HepG2 (cell line): ENCODE measurements around the gene SHE. TPM values are rescaled to one million over a fixed set of nuclear protein-coding genes. Genes with fewer than 3 reads are reported as not detected.

Experiments used
- ATAC-seq: fragments of 200-7000 bp; cut with Tn5 transposase; 3 replicates; pipeline ENCODE4 v1.9.1; 2020; ENCODE audit warnings: mild to moderate bottlenecking, moderate library complexity
- BruUV-seq: library from RNA; stranded (reverse); fragments of 400-500 nt; replicated peaks from 2 replicates; lab custom pipeline; 2021; lab: Mats Ljungman, UMichigan
- CTCF ChIA-PET: fragments of 300-600 bp; formaldehyde crosslinking; extraction: SDS; loops from one replicate; lab custom pipeline; 2021; ENCODE audit warnings: low total read pairs, inconsistent platforms, low intra/inter-chr PET ratio; lab: Yijun Ruan, JAX
- POLR2A ChIA-PET: fragments of 350-600 bp; sonication (Branson Sonifier 250); formaldehyde crosslinking; loops from one replicate; lab custom pipeline; 2020; ENCODE audit warnings: antibody characterized with exemption, inconsistent platforms; lab: Yijun Ruan, JAX
- DNase-seq: peaks from one replicate; pipeline ENCODE4 v3.0.0-alpha.2; 2015; ENCODE audit warnings: low spot score
- FAIRE-seq: peaks from 3 replicates; lab custom pipeline; 2011; peaks lifted over from hg19 to GRCh38; lab: Jason Lieb, UNC
- H2AFZ ChIP-seq: one replicate; pipeline ENCODE4 v1.6.1; 2011; ENCODE audit warnings: low read length, inconsistent platforms
- H3K27ac ChIP-seq: fragments of 300-600 bp; 3 replicates; pipeline ENCODE4 v1.8.0; 2011; ENCODE audit warnings: mixed run types, mild to moderate bottlenecking, mixed read lengths, low read length, inconsistent platforms; ENCODE audit not compliant: insufficient read depth; ENCODE audit errors: extremely low read length
- H3K27me3 ChIP-seq, 2 experiments: fragments of 200-600 bp in 1 of 2; 2 replicates in 1 of 2; 3 replicates in 1 of 2; pipeline versions ENCODE4 v1.6.0 to v1.8.0; 2011; ENCODE audit warnings: low read length in 2 of 2, mild to moderate bottlenecking in 2 of 2, moderate library complexity in 2 of 2, inconsistent platforms in 1 of 2; ENCODE audit not compliant: insufficient read depth in 2 of 2, control insufficient read depth in 1 of 2
- H3K36me3 ChIP-seq, 2 experiments: fragments of 200-600 bp in 1 of 2; replicated peaks in 1 of 2; 2 replicates in 1 of 2; 3 replicates in 1 of 2; pipeline versions ENCODE4 v1.5.1 to v1.8.0; 2011; ENCODE audit warnings: low read length in 2 of 2, inconsistent platforms in 1 of 2; ENCODE audit not compliant: insufficient read depth in 2 of 2, control insufficient read depth in 1 of 2
- H3K4me1 ChIP-seq: 2 replicates; pipeline ENCODE4 v1.5.1; 2012; ENCODE audit warnings: low read length, inconsistent platforms; ENCODE audit not compliant: insufficient read depth
- H3K4me2 ChIP-seq: 2 replicates; pipeline ENCODE4 v1.6.0; 2011; ENCODE audit warnings: low read depth, low read length, inconsistent platforms
- H3K4me3 ChIP-seq, 3 experiments: fragments of 200-600 bp in 1 of 3; sonication (generic), shearing (Covaris generic) in 1 of 3; replicated peaks in 1 of 3; 2 replicates each; pipeline ENCODE4 v1.5.1; 2011 to 2016; ENCODE audit warnings: low read length in 3 of 3, inconsistent platforms in 2 of 3, low read depth in 2 of 3, mild to moderate bottlenecking in 2 of 3, control low read depth in 1 of 3, mixed read lengths in 1 of 3; ENCODE audit not compliant: insufficient read depth in 1 of 3
- H3K79me2 ChIP-seq: one replicate; pipeline ENCODE4 v1.6.1; 2011; ENCODE audit warnings: low read length, inconsistent platforms; ENCODE audit not compliant: insufficient read depth
- H3K9ac ChIP-seq: 2 replicates; pipeline ENCODE4 v1.6.0; 2011; ENCODE audit warnings: mild to moderate bottlenecking, low read depth, low read length, inconsistent platforms; ENCODE audit not compliant: insufficient read depth
- H3K9me3 ChIP-seq: 2 replicates; pipeline ENCODE4 v1.5.1; 2012; ENCODE audit warnings: mild to moderate bottlenecking, low read length
- H4K20me1 ChIP-seq: 2 replicates; pipeline ENCODE4 v1.6.0; 2011; ENCODE audit warnings: inconsistent platforms, mild to moderate bottlenecking, low read length, moderate library complexity; ENCODE audit not compliant: insufficient read depth
- AHR ChIP-seq: IDR thresholded peaks from 2 replicates; pipeline ENCODE4 v1.6.1; 2018; ENCODE audit warnings: missing genetic modification reagents, missing compliant biosample characterization
- CEBPB ChIP-seq: IDR thresholded peaks from 2 replicates; pipeline ENCODE4 v1.6.1; 2011; ENCODE audit warnings: low read depth, low read length, improper control_type of control experiment, borderline replicate concordance
- CEBPG ChIP-seq: IDR thresholded peaks from 2 replicates; pipeline ENCODE4 v1.6.1; 2016
- ELF3 ChIP-seq: IDR thresholded peaks from 2 replicates; pipeline ENCODE4 v1.6.1; 2016; ENCODE audit warnings: missing genetic modification reagents, missing compliant biosample characterization
- MIER2 ChIP-seq: IDR thresholded peaks from 2 replicates; pipeline ENCODE4 v1.6.1; 2016; ENCODE audit warnings: missing biosample characterization, missing genetic modification reagents
- RFX5 ChIP-seq: IDR thresholded peaks from 2 replicates; pipeline ENCODE4 v1.6.1; 2011; ENCODE audit warnings: low read depth, low read length, improper control_type of control experiment
- STAT5B ChIP-seq: sonication (generic); formaldehyde crosslinking; IDR thresholded peaks from 2 replicates; pipeline ENCODE4 v1.4.0; 2020; ENCODE audit warnings: missing genetic modification reagents
- TEAD2 ChIP-seq: sonication (generic); formaldehyde crosslinking; IDR thresholded peaks from 2 replicates; pipeline ENCODE4 v1.9.0; 2021; ENCODE audit warnings: missing genetic modification reagents
- ZNF44 ChIP-seq: sonication (generic); formaldehyde crosslinking; IDR thresholded peaks from 2 replicates; pipeline ENCODE4 v1.5.1; 2020; ENCODE audit warnings: mild to moderate bottlenecking, missing genetic modification reagents
- ZNF816 ChIP-seq: sonication (generic); formaldehyde crosslinking; IDR thresholded peaks from 2 replicates; pipeline ENCODE4 v1.8.0; 2022; ENCODE audit warnings: missing genetic modification reagents, mild to moderate bottlenecking, borderline replicate concordance
- WGBS: methylation state at CpG from one replicate; pipeline ENCODE4 v1.1.6; 2017; ENCODE audit warnings: low lambda C conversion rate; 5-methylcytosine and 5-hydroxymethylcytosine counted together
- in situ Hi-C: cut with HindIII; loops from 2 replicates; pipeline ENCODE4 v1.10.0; 2017; ENCODE audit warnings: low pct_unique_long_range_greater_than_20kb; ENCODE audit not compliant: extremely low pct_ligation_motif_present
- intact Hi-C: fragments of 100-400 bp; cut with micrococcal nuclease; formaldehyde crosslinking; loops from one replicate; pipeline ENCODE4 v1.10.0; 2022; ENCODE audit not compliant: unreplicated experiment
- polyA plus RNA-seq, 8 experiments: library from polyadenylated mRNA; depleted of rRNA in 3 of 8; stranded (reverse) in 7 of 8; unstranded in 1 of 8; fragments of >200 nt; fragmentation: Illumina TruSeq in 4 of 8; extraction: Trizol in 4 of 8; gene quantifications; 2 replicates each; pipeline versions ENCODE4 v1.2.1 to v1.2.3, GENCODE V29; 2011 to 2016; ENCODE audit warnings: low read depth in 4 of 8, missing spikeins in 1 of 8, mixed read lengths in 1 of 8; ENCODE audit not compliant: insufficient read depth in 1 of 8
- total RNA-seq, 5 experiments: library from RNA; depleted of rRNA; stranded (reverse); fragments of >200 nt; fragmentation: Illumina TruSeq; extraction: Trizol; gene quantifications; 2 replicates each; pipeline ENCODE4 v1.2.3, GENCODE V29; 2016; ENCODE audit warnings: low read depth in 1 of 5
- TF ChIP-seq, protein P1 (sequence below): sonication (generic); formaldehyde crosslinking; IDR thresholded peaks from 2 replicates; pipeline ENCODE4 v1.4.0; 2020; ENCODE audit warnings: mild to moderate bottlenecking, missing genetic modification reagents
- TF ChIP-seq, protein P2 (sequence below): sonication (generic); formaldehyde crosslinking; IDR thresholded peaks from 2 replicates; pipeline ENCODE4 v1.8.1; 2022; ENCODE audit warnings: low read depth, mild to moderate bottlenecking, missing genetic modification reagents
- TF ChIP-seq, protein P3 (sequence below): sonication (generic); formaldehyde crosslinking; IDR thresholded peaks from 2 replicates; pipeline ENCODE4 v1.8.1; 2023; ENCODE audit warnings: mild to moderate bottlenecking, missing genetic modification reagents
- TF ChIP-seq, protein P4 (sequence below): sonication (generic); formaldehyde crosslinking; IDR thresholded peaks from 2 replicates; pipeline ENCODE4 v1.8.1; 2023; ENCODE audit warnings: mild to moderate bottlenecking, inconsistent platforms, moderate library complexity, missing genetic modification reagents, borderline replicate concordance
- TF ChIP-seq, protein P5 (sequence below): sonication (generic); formaldehyde crosslinking; IDR thresholded peaks from 2 replicates; pipeline ENCODE4 v1.5.1; 2020; ENCODE audit warnings: missing genetic modification reagents, mild to moderate bottlenecking, borderline replicate concordance

Gene SHE
- total and polyA plus RNA-seq, 2 of the 13 experiments (the other 11 are each of a cell fraction or from before 2014, with no cell fraction given), result not detected

DNA sequence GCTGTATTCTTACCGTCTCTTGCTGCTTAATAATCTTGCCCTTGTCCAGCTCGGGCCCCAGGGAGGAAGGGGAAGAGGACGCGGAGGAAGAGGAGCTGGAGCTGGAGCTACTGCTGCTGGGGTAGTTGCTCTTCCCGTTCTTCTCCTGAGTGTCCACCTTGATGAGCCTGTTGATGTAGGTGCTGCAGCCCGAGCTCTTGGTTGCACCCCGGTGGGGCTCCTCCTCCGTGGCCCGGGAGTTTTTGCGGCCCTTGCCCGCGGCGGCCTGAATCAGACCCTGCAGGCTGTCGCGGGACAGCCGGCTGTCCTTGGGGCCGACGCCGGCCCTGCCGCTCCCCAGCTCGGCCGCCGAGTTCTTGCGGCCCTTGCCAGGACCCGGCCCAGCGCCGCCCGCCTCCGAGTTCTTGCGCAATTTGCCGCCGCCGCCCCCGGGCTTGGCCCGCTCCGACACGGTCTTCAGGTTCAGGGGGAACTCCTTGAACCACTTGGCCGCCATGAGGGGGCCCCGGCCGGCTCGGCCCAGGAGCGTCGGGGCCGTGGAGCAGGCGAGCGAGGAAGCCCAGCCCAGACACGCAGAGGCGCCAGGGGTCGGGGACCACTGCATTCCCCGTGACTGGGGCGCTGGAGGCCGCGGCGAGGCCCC lies 668 bp downstream of the SHE start:
- Histone ChIP-seq H3K4me1 (peaks cover 8% of the 10 kb centered on the region), H3K79me2 (no peaks in the 10 kb centered on the region), H3K4me3 (peak overlapping the region in 1 of 3 experiments; percentile 52; a peak in 1 of 6 replicates), H2AFZ (no peak overlapping the region), H3K36me3 (no peaks in the 10 kb centered on the region), H3K27me3 (peaks cover 4 to 20% of the 10 kb centered on the region in 2 experiments), H3K9me3 (peaks cover 5% of the 10 kb centered on the region; the same call in 1 of the 2 replicates), H4K20me1 (no peaks in the 10 kb centered on the region), H3K4me2 (peak overlapping the region; percentile 36), H3K9ac (no peak overlapping the region), H3K27ac (no peak overlapping the region)
- FAIRE-seq, result no peak
- ChIA-PET POLR2A (no interaction called here), CTCF (no interaction called here)
- intact Hi-C loops (no loop called here), in situ Hi-C loops (no loop called here)
- ATAC-seq, result peak; percentile 76
- no TSS peak for BruUV-seq
- 65% methylated on average over 4 of the region's 54 CpGs for WGBS
- no peak for DNase-seq
- TF ChIP-seq, protein P1, sequence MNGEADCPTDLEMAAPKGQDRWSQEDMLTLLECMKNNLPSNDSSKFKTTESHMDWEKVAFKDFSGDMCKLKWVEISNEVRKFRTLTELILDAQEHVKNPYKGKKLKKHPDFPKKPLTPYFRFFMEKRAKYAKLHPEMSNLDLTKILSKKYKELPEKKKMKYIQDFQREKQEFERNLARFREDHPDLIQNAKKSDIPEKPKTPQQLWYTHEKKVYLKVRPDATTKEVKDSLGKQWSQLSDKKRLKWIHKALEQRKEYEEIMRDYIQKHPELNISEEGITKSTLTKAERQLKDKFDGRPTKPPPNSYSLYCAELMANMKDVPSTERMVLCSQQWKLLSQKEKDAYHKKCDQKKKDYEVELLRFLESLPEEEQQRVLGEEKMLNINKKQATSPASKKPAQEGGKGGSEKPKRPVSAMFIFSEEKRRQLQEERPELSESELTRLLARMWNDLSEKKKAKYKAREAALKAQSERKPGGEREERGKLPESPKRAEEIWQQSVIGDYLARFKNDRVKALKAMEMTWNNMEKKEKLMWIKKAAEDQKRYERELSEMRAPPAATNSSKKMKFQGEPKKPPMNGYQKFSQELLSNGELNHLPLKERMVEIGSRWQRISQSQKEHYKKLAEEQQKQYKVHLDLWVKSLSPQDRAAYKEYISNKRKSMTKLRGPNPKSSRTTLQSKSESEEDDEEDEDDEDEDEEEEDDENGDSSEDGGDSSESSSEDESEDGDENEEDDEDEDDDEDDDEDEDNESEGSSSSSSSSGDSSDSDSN, result peak; percentile 36; the same call in 1 of the 2 replicates
- no peak for TF ChIP-seq RFX5
- TF ChIP-seq, protein P2, sequence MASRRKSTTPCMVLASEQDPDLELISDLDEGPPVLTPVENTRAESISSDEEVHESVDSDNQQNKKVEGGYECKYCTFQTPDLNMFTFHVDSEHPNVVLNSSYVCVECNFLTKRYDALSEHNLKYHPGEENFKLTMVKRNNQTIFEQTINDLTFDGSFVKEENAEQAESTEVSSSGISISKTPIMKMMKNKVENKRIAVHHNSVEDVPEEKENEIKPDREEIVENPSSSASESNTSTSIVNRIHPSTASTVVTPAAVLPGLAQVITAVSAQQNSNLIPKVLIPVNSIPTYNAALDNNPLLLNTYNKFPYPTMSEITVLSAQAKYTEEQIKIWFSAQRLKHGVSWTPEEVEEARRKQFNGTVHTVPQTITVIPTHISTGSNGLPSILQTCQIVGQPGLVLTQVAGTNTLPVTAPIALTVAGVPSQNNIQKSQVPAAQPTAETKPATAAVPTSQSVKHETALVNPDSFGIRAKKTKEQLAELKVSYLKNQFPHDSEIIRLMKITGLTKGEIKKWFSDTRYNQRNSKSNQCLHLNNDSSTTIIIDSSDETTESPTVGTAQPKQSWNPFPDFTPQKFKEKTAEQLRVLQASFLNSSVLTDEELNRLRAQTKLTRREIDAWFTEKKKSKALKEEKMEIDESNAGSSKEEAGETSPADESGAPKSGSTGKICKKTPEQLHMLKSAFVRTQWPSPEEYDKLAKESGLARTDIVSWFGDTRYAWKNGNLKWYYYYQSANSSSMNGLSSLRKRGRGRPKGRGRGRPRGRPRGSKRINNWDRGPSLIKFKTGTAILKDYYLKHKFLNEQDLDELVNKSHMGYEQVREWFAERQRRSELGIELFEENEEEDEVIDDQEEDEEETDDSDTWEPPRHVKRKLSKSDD (CRISPR knock-in tag), result no peak
- no peak for TF ChIP-seq ZNF816 (CRISPR knock-in tag)
- TF ChIP-seq, protein P3, sequence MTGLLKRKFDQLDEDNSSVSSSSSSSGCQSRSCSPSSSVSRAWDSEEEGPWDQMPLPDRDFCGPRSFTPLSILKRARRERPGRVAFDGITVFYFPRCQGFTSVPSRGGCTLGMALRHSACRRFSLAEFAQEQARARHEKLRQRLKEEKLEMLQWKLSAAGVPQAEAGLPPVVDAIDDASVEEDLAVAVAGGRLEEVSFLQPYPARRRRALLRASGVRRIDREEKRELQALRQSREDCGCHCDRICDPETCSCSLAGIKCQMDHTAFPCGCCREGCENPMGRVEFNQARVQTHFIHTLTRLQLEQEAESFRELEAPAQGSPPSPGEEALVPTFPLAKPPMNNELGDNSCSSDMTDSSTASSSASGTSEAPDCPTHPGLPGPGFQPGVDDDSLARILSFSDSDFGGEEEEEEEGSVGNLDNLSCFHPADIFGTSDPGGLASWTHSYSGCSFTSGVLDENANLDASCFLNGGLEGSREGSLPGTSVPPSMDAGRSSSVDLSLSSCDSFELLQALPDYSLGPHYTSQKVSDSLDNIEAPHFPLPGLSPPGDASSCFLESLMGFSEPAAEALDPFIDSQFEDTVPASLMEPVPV (CRISPR knock-in tag), result no peak
- TF ChIP-seq, protein P4, sequence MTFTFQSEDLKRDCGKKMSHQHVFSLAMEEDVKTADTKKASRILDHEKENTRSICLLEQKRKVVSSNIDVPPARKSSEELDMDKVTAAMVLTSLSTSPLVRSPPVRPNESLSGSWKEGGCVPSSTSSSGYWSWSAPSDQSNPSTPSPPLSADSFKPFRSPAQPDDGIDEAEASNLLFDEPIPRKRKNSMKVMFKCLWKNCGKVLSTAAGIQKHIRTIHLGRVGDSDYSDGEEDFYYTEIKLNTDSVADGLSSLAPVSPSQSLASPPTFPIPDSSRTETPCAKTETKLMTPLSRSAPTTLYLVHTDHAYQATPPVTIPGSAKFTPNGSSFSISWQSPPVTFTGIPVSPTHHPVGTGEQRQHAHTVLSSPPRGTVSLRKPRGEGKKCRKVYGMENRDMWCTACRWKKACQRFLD (CRISPR knock-in tag), result no peak
- no peak for TF ChIP-seq ZNF44 (CRISPR knock-in tag)
- TF ChIP-seq CEBPG (CRISPR knock-in tag), result peak; percentile 63
- TF ChIP-seq ELF3 (CRISPR knock-in tag), result no peak
- TF ChIP-seq STAT5B (CRISPR knock-in tag), result no peak
- TF ChIP-seq, protein P5, sequence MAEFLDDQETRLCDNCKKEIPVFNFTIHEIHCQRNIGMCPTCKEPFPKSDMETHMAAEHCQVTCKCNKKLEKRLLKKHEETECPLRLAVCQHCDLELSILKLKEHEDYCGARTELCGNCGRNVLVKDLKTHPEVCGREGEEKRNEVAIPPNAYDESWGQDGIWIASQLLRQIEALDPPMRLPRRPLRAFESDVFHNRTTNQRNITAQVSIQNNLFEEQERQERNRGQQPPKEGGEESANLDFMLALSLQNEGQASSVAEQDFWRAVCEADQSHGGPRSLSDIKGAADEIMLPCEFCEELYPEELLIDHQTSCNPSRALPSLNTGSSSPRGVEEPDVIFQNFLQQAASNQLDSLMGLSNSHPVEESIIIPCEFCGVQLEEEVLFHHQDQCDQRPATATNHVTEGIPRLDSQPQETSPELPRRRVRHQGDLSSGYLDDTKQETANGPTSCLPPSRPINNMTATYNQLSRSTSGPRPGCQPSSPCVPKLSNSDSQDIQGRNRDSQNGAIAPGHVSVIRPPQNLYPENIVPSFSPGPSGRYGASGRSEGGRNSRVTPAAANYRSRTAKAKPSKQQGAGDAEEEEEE (CRISPR knock-in tag), result no peak
- peak; percentile 81 for TF ChIP-seq CEBPB
- TF ChIP-seq TEAD2 (CRISPR knock-in tag), result no peak
- no peak for TF ChIP-seq MIER2
- TF ChIP-seq AHR, result no peak
